HT-29 (cell line): ENCODE measurements around the gene SLC66A1. TPM values are rescaled to one million over a fixed set of nuclear protein-coding genes. Genes with fewer than 3 reads are reported as not detected.
"Not testable (repeated sequence)": the region's sequence is repeated elsewhere in the genome, so short reads cannot be mapped to it uniquely, and the experiment has no call there.

Source experiments
- DNase-seq: peaks from one replicate; pipeline ENCODE4 v3.0.0-alpha.2; 2015; ENCODE audit warnings: low spot score
- total RNA-seq: library from RNA; depleted of rRNA; stranded (reverse); fragments of >200 nt; shearing (Covaris generic); gene quantifications from 2 replicates; pipeline ENCODE4 v1.2.3, GENCODE V29; 2014

The SLC66A1 gene
- total RNA-seq, 1 experiment from 2014 or later, result 27.9 TPM

DNA sequence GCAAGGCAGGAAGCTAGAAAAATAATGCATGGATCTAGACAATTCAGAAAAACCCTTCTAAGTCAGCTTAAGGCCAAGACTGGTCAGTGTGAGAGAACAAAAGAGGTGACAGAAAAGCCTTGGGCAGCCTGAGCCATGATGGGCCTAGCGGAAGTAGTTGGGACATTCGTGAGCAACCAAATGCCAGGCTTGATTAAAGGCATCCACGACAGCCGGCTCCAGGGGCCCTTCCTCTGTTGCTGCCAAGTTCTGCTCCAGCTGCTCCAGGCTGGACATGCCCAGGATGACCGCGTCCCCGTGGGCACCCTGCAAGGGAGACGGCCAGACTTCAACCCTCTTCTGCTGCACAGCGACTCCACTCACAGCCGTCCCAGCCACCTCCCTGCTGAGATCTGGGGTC lies 8.0 kb upstream of the SLC66A1 start:
- not testable (repeated sequence) for DNase-seq

DNA sequence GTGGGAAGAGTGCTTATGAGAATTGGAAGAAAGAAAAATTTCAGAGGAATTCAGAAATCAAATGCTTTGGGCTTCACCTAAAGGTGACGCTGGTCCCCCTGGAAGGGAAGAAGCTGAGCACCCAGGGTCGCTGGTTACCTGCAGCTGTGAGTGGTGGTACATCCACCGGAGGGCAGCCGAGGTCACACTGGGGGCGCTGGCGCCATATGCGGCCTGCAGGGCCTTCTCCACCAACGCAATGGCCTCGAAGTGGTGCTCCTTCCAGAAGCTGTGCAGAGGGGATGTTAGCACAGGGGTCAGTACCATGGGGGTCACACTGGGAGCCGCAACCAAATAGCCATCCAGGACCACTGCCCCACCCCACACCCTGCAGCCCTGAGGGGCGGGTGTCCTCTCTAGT lies 6.2 kb upstream of the SLC66A1 start:
- DNase-seq, result no peak

DNA sequence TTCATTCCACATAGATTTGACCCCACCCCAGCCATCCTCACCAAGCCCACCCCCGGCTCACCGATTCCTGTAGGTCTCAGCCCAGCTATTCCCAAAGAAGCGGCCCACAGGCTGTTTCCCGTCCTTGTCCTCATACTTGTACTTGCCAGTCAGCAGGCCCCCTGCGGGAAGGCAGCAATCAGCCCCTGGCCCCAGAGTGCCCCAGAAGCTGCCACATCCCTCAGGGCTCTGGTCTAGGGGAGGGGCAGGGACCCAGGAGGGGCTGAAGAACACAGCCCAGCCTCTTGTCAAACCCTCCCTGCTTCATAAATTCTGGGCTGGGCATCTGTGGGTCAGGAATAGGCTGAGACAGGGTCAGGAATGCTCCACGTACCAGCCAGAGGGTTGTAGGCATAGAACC lies 5.2 kb upstream of the SLC66A1 start:
- no peak for DNase-seq

DNA sequence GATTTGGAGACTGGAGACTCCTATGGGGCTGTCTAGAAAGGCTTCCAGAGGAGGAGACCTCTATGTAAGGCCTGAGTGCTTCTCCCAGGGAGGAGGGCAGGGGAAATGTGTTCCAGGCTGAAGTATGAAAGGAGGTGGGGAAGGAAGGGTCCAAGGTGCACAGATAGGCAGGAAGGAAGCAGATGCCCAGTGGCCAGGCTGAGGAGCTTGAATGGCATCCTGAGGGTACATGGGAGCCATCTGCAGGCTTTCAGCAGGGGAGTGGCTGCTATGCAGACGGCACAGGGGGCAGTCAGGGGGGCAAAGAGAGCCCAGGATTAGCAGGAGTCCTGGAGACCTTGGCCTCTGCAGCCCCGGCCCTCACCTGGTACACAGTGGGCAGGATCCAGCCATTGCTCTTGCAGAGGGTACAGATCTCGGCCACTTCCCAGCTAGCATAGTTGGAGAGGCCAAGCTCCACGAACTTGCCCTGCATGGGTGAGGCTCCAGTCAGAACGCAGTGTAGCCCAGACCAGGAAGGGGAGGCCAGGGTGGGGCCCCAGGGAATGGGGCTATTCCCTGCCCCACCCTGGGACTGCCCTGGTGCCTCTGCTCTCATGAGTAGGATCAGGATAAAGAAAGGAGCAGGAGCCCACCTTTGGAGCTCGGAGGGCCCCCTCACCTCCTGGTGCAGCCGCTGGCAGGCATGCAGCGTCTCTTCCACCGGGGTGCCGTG lies 4.2 kb upstream of the SLC66A1 start:
- no peak for DNase-seq

DNA sequence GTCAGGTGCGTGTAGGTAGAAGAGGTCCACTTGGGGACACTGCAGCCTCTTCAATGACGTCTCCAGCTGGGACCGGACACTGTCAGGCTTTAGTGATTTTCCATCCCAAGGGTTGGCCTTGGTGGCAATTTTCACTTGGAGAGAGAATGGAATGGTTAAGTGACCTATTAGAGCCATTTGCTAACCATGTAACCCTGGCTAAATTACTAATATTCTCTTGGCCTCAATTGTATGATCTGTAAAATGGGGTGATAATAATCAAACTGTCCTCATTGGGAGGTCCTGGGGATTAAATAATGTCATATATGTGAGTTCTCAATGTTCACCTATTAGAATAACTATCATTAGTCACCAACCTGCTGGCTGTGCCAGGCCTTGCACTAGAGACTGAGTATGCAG lies 3.6 kb upstream of the SLC66A1 start:
- no peak for DNase-seq

DNA sequence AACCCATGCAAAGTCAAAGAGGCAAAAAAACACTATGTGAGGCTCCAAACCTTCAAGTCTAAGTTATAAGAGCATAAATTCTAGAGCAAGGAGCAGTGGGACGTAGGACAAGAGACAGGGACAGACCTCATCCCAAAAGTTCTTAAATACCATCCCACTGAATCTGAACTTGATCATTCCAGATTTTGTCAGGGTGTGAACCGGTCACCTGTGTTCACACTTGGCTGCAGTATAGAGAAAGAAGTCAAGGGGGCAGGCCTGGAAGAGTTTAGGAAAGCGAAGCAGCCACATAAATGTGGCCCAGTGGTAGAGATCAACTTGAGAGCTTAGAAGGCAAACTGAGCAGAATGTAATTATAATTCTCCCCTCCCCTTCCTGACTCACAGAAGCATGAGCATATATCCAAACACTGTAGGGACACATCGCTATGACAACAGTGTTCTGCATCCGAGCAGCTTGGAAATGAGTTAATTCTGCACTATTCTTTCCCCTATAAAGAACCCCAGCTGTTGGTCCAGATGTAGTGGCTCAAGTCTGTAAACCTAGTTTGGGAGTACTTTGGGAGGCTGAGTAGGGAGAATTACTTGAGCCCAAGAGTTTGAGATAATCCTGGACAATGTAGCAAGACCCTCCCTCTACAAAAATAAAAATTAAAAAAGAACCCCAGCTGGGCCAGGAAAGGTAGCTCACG lies 2.9 kb upstream of the SLC66A1 start:
- DNase-seq, result no peak

DNA sequence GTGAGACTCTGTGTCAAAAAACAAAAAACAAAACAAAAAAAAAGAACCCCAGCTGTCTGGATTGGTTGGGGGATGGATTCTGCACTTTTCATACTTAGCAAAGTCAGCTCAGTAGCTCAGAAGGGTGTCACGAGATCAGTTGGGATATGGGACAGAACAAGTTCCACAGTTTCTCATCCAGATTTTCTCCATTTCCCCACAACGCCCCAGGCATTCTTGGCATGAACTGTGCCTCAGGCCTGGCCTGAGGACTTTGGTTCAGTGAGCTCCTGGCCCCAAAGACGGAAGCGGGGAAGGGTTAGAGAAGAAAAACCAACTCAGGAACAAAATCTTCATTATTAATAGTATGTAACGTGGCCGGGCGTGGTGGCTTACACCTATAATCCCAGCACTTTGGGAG lies 2.1 kb upstream of the SLC66A1 start:
- no peak for DNase-seq

DNA sequence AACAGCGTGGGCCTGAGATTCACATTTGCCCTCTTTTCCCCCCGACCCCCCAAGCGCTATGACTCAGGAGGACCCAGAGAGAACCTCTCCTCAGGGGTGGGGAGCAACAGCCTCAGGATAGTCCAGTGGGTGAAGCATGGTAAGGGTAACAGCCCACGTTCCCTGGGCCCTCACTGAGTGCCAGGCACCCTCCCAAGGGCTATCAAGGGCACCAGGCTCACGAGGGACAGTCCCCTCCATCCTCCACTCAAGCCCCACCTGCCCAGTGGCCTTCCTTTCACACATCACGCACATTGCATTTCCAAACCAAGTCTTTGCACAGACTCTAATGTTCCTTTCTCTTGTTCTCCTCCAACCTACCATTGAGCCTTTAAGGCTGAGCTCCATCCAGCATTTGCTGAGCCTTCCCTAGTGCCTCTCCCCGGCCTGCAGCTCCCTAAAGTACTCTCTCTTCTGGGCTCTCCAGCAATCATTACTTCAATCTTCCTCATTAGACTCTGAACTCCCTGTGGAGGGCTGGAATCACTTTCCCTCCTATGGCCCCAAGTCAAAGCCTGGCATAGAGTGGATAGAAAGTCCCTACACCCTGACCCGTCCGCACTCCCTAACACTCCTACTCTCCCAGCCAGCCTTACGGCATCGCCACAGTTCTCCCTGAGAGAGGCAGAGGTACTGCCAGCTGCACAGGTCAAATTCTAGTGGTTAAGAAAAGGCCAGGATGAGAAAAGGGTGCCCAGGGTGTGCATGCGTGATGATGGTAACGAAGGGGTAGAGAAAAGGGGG lies 1.2 kb upstream of the SLC66A1 start:
- DNase-seq, result peak; percentile 50

DNA sequence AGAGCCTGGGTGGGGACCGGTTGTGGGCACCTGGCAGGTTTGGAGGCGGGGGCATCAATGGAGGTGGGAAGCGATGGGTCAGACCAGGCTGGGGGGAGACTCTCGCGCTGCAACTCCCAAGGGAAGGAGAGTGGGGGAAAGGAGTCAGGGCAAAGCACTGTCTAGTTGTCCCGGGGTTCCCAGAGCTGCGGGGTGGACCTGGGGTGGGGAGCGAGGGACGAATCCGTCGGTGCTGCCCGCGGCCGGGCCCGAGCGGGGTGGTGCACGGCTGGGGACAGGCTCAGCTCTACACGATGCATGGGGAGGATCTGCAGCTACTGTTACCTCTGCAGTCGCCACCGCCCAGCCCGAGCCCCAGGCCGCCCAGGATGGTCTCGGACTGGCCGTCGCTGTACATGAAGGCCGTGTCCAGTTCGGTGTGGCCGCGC lies 609 bp upstream of the SLC66A1 start:
- peak; percentile 50 for DNase-seq

DNA sequence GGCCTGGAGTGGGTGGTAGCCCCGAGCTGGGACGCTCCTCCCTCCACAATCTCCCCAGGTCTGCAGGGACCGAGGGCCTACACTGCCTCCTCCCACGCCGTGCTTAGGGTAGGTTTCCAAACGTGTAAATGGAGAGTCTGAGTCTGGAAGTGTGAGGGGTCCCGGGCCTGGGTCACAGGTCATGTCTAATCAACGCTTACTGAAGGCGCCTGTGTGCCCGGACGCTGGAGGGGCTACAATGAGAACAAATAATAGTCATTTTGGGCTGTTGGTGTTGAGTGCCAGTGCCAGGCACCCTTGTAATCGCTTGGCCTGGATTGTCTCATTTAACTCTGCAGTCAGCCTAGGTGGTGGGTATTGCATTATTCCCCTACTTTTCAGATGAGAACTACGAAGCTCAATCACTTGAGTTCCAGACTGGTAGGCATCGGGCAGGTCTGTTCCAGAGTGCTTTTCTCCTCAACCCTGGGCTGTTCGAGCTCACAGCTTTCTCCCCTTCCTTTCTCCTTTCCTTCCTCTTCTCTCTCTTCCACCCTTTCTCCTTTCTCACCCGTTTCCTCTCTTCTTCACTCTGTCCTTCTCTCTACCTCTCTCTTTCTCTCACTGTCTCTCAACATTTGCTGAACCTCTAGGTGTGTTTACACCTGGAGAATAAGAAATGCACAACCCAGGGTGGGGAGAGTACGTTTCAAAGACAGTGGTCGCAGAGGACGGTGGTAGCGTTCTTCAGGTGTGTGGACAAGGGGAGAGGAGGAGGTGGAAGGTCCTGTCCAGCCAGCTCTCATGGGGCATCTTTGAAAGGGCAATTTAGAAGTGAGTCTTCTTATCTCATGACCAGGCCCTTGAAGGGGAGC lies 883 bp downstream of the SLC66A1 start:
- no peak for DNase-seq

DNA sequence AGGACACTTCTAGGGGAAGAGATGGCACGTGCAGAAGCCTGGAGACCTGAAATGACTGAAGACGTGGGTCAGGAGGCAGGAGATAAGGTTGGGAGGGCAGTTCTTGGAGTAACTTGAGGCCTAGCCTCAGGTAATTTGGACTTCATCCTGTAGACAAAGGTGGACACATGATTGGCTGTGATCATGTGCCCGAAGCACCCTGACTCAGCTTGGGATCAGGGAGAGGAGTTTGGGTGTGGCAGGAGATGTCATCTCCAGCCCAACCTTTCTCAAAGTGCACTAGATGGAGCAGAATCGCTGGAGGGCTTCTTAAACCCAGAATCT lies 1.5 kb downstream of the SLC66A1 start:
- no peak for DNase-seq

DNA sequence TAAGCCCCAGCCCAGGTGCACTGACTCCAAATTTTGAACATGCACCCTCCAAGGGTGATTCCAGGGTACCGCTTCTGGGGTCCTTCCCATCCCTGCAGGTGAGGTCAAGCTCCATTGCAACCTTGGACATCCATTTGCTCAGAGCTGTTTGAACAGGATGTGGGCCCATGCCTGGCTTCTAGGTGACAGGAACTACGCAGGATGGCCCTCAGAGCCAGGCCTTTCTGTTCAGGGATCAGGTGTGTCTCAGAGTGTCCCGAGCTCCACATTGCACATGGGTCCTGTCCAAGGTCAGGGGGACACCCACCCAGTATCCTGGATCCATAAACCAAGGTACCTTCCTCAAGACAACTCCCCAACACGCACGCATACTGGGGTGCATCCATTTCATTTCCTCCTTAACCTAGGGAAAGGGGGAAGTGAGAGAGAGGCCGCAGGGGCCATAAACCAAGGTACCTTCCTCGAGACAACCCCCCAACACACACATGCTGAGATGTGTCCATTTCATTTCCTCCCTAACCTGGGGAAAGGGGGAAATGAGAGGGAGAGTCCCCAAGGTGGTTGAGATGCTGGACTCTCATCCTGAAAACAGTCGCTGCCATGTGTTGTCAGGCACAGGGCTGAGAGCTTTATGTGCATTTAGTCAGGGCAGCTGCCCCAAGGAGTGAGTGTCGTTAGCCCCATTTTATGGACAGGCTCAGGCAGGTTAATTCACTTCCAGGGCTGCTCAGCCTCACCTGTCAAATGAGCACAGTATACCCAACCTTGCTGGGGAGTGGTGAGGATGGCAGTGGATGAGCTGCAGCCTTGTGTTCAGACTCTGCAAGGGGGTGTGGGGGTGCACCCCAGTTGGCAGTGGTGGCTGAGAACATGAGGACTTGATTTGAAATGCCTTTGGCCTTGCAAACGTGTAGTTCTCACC lies 2.1 kb downstream of the SLC66A1 start:
- DNase-seq, result no peak

DNA sequence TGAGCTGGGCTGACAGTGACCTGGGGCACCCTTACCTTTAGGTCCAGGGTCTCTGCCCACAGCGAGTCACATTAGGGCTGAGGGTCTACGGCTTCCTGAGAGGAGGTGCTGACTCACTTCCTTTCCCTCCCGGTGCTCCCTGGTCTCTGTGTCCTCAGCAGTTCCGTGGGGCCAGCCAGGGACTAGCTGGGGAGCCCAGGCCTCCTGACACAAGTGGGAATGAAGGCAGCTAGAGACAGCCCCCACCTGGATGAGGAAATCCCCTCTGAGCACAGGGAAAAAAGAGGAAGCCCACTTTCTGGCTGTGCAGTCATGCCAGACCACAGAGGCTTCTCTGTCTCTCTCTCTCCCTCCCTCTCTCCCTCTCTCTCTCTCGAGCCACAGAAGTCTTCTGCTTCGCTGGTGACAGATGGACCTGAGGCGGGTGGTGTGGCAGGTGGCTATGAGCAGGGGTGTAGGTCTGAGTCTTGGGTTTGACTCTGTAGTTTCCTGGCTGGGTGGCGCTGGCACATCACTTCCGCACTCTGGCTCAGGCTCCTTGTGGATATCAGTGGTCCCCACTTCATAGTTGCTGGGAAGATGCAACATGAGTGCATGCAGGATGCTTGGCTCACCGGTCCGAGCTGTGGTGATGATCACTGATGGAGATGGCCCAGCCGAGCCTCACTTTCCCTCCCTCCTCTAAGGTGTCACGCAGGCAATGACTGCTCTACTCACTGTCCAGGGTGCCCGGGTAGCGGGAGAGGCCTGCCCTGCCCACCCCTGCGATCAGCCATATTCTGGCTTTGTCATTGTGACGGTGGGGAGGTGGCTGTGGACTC lies 3.5 kb downstream of the SLC66A1 start:
- no peak for DNase-seq

DNA sequence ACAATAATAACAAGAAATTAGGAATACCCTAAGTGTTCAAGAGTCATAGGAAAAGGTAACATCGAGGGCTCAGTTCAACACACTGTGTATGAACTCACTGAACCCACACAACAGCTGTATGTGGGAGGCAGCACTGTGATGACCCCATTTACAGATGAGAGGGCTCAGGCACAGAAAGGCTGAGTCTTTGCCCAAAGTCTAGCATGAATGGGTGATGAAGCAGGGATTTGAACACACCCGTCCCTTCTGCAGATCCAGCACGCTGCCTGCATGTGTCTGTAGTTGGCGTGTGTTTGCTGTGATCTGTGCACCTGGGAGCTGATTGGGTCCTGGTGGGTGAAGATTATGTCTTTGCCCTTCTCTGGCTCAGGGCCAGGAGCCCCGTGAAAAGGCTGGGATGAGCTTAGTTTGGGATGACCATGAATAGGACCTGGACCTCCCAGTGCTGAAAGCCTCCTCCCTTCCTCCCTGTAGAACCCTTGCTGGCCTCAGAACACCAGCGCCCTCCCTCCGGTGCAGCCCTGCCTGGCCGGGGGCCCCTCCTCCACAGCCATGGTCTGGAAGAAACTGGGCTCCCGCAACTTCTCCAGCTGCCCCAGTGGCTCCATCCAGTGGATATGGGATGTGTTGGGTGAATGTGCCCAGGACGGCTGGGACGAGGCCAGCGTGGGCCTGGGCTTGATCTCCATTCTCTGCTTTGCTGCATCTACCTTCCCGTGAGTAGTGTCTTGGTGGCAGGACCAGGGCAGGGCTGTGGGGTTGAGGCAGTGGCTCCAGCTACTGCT lies 5.2 kb downstream of the SLC66A1 start:
- DNase-seq, result no peak

DNA sequence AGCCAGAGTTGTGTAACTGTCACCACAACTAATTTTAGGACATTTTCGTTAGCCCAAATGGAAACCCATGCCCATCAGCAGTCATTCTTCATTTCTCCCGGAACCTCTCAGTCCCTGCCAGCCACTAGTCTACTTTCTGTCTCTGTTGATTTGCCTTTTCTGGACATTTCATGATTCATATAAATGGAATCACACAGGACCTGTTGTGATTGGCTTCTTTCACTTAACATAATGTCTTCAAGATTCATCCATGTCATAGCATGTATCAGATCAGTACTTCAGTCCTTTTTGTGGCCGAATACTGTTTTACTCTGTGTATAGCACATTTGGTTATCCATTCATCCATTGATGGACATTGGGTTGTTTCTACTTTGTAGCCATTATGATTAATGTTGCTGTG lies 7.1 kb downstream of the SLC66A1 start:
- no peak for DNase-seq

DNA sequence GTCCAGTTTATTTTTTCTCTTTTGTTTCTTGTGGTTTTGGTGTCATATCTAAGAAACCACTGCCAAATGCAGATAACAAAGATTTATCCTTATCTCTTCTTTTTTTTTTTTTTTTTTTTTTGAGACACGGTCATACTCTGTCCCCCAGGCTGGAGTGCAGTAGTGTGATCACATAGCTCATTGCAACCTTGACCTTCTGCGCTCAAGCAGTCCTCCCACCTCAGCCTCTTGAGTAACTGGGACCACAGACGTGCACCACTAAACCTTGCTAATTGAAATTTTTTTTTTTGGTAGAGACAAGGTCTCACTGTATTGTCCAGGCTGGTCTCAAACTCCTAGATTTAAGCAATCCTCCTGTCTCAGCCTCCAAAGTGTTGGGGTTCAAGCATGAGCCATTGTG lies 8.9 kb downstream of the SLC66A1 start:
- no peak for DNase-seq

DNA sequence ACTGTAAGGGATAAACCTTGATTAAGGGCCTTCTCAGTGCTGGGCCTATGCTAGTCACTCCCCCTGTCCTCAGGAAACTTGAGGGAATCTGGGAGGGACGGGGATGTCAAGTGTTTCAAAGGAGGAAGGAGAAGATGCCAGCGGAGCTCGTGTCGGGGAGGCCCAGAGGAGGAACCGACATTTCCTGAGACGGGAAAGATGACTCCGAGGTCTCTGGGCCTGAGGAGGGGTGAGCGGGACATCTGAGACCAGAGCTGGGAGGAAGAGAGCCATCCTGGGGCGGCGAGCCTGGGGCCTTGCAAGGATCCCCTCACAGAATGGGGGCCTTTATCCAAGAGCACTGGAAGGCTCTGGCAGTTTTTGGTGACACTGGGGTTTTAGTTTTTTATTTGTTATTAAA lies 10.4 kb downstream of the SLC66A1 start:
- no peak for DNase-seq

DNA sequence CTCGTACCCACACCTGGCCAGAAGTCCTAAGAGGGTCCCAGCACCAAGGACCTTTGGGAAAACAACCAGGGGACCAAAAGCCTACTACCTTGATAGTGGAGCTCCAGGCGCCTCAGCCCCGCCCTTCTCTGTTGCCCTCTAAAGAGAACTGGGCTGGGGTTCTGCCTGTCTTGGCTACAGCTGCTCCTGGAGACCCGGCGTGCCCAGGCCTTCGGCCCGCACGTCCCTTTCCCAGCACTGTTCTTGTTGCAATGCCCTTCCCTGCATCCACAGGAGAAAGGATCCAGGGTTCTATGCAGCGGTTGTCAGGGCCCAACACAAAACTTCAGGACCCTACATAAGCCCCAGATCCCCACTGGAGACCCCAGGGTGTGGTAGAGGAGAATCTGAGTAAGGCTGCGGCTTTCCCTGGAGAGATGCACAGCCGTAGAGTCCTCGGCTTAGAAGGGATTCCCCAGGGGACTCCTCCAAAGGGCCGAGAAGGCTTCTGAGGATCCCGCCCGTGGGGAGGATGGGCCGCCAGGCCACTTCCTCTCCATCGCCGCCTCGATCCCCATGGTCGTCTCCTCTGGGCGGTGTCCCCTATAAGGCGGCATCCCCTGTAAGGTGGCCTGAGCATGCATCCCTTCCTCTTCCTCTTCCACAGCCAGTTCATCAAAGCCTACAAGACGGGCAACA lies 12.0 kb downstream of the SLC66A1 start:
- DNase-seq, result no peak

DNA sequence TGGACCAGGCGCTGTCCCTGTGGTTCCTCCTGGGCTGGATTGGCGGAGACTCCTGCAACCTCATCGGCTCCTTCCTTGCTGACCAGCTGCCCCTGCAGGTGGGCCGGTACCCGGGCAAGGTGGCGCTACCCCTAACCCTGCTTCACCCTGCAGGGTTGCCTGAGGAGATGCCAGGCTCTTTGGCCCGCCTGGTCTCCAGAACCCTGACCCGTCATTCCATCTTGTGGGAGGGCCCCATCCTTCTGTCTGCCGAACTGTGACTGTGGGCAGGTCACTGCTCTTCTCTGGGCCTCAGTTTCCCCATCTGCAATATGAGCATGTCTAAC lies 12.5 kb downstream of the SLC66A1 start:
- DNase-seq, result no peak
